ENCODE measurements around the gene ARID1B.

- peak; percentile 72 for TF ChIP-seq CTCF (conservative IDR thresholded peaks at IDR 0.05; ENCODE audit: low read length)
- TF ChIP-seq EZH2phosphoT487 (IDR thresholded peaks at IDR 0.05; ENCODE audit: borderline replicate concordance, low read depth, low read length): no peak
These were observed 242.0 kb downstream of the ARID1B start for GRCh38 chr6:157019115-157019641.

All from OCI-LY7 (cell line).